Activated naive CD4-positive, alpha-beta T cell treated with anti-CD3 and anti-CD28 coated beads, Interleukin-2, amount 50 U/mL, for 16 hours (primary cell): Measurements from ENCODE around the gene GOPC.
"Not testable (repeated sequence)": the region's sequence is repeated elsewhere in the genome, so short reads cannot be mapped to it uniquely, and the experiment has no call there.

Experiments
- DNase-seq: peaks from one replicate; pipeline ENCODE4 v3.0.0-alpha.2; 2020

The GOPC gene

GRCh38 chr6:117602151-117602898, at the start of gene GOPC:
Gene GOPC (minus strand): TSS chr6:117602511. CDS start chr6:117602288, 223 bp downstream.
- DNase-seq = peak; percentile 95

GRCh38 chr6:117651984-117652383, 49.7 kb upstream of the GOPC start:
- DNase-seq = not testable (repeated sequence)

- no peak for DNase-seq
Observed at GRCh38 chr6:117642976-117643375, 40.7 kb upstream of the GOPC start.

- no peak for DNase-seq
Observed at GRCh38 chr6:117637770-117638169, 35.5 kb upstream of the GOPC start.

- no peak for DNase-seq
Observed at GRCh38 chr6:117629119-117629660, 26.9 kb upstream of the GOPC start.

- DNase-seq = no peak
Observed at GRCh38 chr6:117627533-117627932, 25.2 kb upstream of the GOPC start.

GRCh38 chr6:117624869-117625481, 22.7 kb upstream of the GOPC start:
- DNase-seq = no peak

GRCh38 chr6:117619178-117619577, 16.9 kb upstream of the GOPC start:
- DNase-seq = no peak

- DNase-seq = no peak
Observed at GRCh38 chr6:117617210-117618035, 15.1 kb upstream of the GOPC start.

- DNase-seq = peak; percentile 24
Observed at GRCh38 chr6:117616391-117617209, 14.3 kb upstream of the GOPC start.

GRCh38 chr6:117615750-117616390, 13.6 kb upstream of the GOPC start:
- no peak for DNase-seq

- DNase-seq = no peak
Observed at GRCh38 chr6:117613920-117614560, 11.7 kb upstream of the GOPC start.

GRCh38 chr6:117607511-117607910, 5.2 kb upstream of the GOPC start:
- no peak for DNase-seq

- peak; percentile 48 for DNase-seq
Observed at GRCh38 chr6:117605169-117605826, 3.0 kb upstream of the GOPC start.

GRCh38 chr6:117603821-117604220, 1.5 kb upstream of the GOPC start:
- DNase-seq = no peak

GRCh38 chr6:117602899-117603588, 733 bp upstream of the GOPC start:
- DNase-seq = no peak

GRCh38 chr6:117601811-117602150, 530 bp downstream of the GOPC start:
- DNase-seq = no peak

- DNase-seq = no peak
Observed at GRCh38 chr6:117600008-117600743, 2.1 kb downstream of the GOPC start.

- no peak for DNase-seq
Observed at GRCh38 chr6:117597755-117598154, 4.6 kb downstream of the GOPC start.
